ENCODE results near the gene LZTS2. TPM values are rescaled to one million over a fixed set of nuclear protein-coding genes. Genes with fewer than 3 reads are reported as not detected.

The LZTS2 gene
- total and polyA plus RNA-seq, 2 of the 4 experiments (the other 2 are of a cell fraction): 19.2 to 101 TPM

DNA sequence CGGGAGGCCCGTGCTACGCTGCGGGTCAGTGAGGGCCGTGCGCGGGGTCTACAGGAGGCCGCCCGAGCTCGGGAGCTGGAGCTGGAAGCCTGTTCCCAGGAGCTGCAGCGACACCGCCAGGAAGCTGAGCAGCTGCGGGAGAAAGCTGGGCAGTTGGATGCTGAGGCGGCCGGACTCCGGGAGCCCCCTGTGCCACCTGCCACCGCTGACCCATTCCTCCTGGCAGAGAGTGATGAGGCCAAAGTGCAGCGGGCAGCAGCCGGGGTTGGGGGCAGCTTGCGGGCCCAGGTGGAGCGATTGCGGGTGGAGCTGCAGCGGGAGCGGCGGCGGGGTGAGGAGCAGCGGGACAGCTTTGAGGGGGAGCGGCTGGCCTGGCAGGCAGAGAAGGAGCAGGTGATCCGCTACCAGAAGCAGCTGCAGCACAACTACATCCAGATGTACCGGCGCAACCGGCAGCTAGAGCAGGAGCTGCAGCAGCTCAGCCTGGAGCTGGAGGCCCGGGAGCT lies 7.0 kb downstream of the LZTS2 start:
- no TSS peak for BruUV-seq (replicated peaks)
- ATAC-seq (ENCODE audit: low read depth) (no peak), DNase-seq (peak; percentile 32)

More for the DNA sequence above, 7.0 kb downstream of the LZTS2 start:
- Histone ChIP-seq H2BK5ac (ENCODE audit: low read depth, low read length, poor library complexity, severe bottlenecking) (peak overlapping the region; percentile 67), H3K36me3 (ENCODE audit: control insufficient read depth, insufficient read depth, low read length) (peaks cover 47% of the 10 kb centered on the region), H3K27me3 (ENCODE audit: control insufficient read depth, insufficient read depth, low read length) (no peaks in the 10 kb centered on the region), H2AFZ (replicated peaks; ENCODE audit: low read length, poor library complexity) (no peak overlapping the region), H3K27ac (ENCODE audit: insufficient read depth, low read length) (peak overlapping the region; percentile 81; the same call in 1 of the 2 replicates), H4K20me1 (ENCODE audit: insufficient read depth, low read length) (peaks cover 59% of the 10 kb centered on the region), H3K23ac (ENCODE audit: low read depth, low read length) (peak overlapping the region; percentile 65; the same call in 1 of the 2 replicates), H2AK5ac (ENCODE audit: low read depth, low read length) (no peak overlapping the region; the same call in 1 of the 2 replicates), H3K56ac (ENCODE audit: extremely low read depth, insufficient read depth, low read length) (no peak overlapping the region), H3K9ac (ENCODE audit: low read depth, low read length) (no peak overlapping the region), H3K4me3 (ENCODE audit: insufficient read depth, low read depth, low read length) (no peak overlapping the region), H3K18ac (ENCODE audit: low read depth, low read length) (no peak overlapping the region), H3K9me3 (ENCODE audit: control insufficient read depth, insufficient read depth, low read length) (no peaks in the 10 kb centered on the region), H3K79me1 (ENCODE audit: low read depth in 1 of 2, low read length in 2 of 2) (peaks cover 21 to 69% of the 10 kb centered on the region in 2 experiments; a peak in 3 of 4 replicates), H3K9me1 (ENCODE audit: insufficient read depth, low read length) (peaks cover 14% of the 10 kb centered on the region), H2AK9ac (replicated peaks; ENCODE audit: low read depth, low read length, poor library complexity) (peak overlapping the region; percentile 39), H3K4ac (ENCODE audit: low read depth, low read length) (peak overlapping the region; percentile 63; the same call in 1 of the 2 replicates), H4K5ac (ENCODE audit: low read depth, low read length) (no peak overlapping the region), H4K91ac (ENCODE audit: insufficient read depth, low read depth, low read length) (peak overlapping the region; percentile 56; the same call in 1 of the 2 replicates), H2BK15ac (ENCODE audit: low read depth, low read length) (no peak overlapping the region), H3K4me1 (ENCODE audit: control insufficient read depth, insufficient read depth, low read length) (peaks cover 31% of the 10 kb centered on the region), H2BK120ac (ENCODE audit: low read depth, low read length) (peak overlapping the region; percentile 70; the same call in 1 of the 2 replicates), H3K4me2 (ENCODE audit: low read depth, low read length) (no peak overlapping the region), H3K14ac (replicated peaks; ENCODE audit: low read depth, low read length) (no peak overlapping the region), H2BK20ac (ENCODE audit: low read depth, low read length) (no peak overlapping the region), H4K8ac (ENCODE audit: low read depth in 2 of 2, low read length in 2 of 2) (peak overlapping the region in 1 of 2 experiments; percentile 63; a peak in 1 of 4 replicates)
- CTCF ChIA-PET: interaction anchor here (1.3 to 1.5 kb wide), 3 partner anchors 8 to 13 kb away, joined by 3 to 5 read pairs (median 4); no protein-coding TSS in a partner anchor
- WGBS, 2 experiments (ENCODE audit: extremely low coverage in 2 of 2, insufficient read length in 1 of 2): 79% methylated on average over 33 of the region's 33 CpGs; no CpG with 5 or more reads in 1 of the 2 experiments
- dilution Hi-C loops (cut with HindIII; ENCODE audit: low sequenced_read_pairs, unreplicated experiment): no loop called here
- in situ Hi-C loops (cut with MboI; ENCODE audit: low sequenced_read_pairs): no loop called here
- no peak for TF ChIP-seq RFX5 (IDR thresholded peaks at IDR 0.05; ENCODE audit: low read depth, low read length)
- TF ChIP-seq, protein P1, sequence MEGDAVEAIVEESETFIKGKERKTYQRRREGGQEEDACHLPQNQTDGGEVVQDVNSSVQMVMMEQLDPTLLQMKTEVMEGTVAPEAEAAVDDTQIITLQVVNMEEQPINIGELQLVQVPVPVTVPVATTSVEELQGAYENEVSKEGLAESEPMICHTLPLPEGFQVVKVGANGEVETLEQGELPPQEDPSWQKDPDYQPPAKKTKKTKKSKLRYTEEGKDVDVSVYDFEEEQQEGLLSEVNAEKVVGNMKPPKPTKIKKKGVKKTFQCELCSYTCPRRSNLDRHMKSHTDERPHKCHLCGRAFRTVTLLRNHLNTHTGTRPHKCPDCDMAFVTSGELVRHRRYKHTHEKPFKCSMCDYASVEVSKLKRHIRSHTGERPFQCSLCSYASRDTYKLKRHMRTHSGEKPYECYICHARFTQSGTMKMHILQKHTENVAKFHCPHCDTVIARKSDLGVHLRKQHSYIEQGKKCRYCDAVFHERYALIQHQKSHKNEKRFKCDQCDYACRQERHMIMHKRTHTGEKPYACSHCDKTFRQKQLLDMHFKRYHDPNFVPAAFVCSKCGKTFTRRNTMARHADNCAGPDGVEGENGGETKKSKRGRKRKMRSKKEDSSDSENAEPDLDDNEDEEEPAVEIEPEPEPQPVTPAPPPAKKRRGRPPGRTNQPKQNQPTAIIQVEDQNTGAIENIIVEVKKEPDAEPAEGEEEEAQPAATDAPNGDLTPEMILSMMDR (conservative IDR thresholded peaks at IDR 0.05; ENCODE audit: low read depth, low read length): no peak
- TF ChIP-seq USF2 (IDR thresholded peaks at IDR 0.05; ENCODE audit: low read depth, low read length): no peak
- no peak for TF ChIP-seq CEBPB (IDR thresholded peaks at IDR 0.05; ENCODE audit: low read depth, low read length)
- no peak for TF ChIP-seq MAZ (IDR thresholded peaks at IDR 0.05; ENCODE audit: borderline replicate concordance, low read depth, low read length)
- no peak for TF ChIP-seq MXI1 (IDR thresholded peaks at IDR 0.05; ENCODE audit: borderline replicate concordance, low read depth, low read length)
- no peak for TF ChIP-seq NFE2L2 (IDR thresholded peaks at IDR 0.05; ENCODE audit: low read depth, low read length)
- no peak for TF ChIP-seq POLR2A (IDR thresholded peaks at IDR 0.05; ENCODE audit: low read depth, low read length)
- TF ChIP-seq RAD21 (IDR thresholded peaks at IDR 0.05; ENCODE audit: low read length): no peak
- TF ChIP-seq SMC3 (IDR thresholded peaks at IDR 0.05; ENCODE audit: low read depth, low read length): no peak
- intact Hi-C loops (cut with micrococcal nuclease): no loop called here
- POLR2A ChIA-PET (ENCODE audit: unreplicated experiment): no interaction called here

Measured in IMR-90 (cell line).